B cell (primary cell): ENCODE measurements around the gene TTC23. TPM values are rescaled to one million over a fixed set of nuclear protein-coding genes. Genes with fewer than 3 reads are reported as not detected.

Experiments
- ATAC-seq: fragments of 200-7000 bp; cut with Tn5 transposase; one replicate; pipeline ENCODE4 v1.10.0; 2021; ENCODE audit warnings: low read depth, mild to moderate bottlenecking, moderate number of reproducible peaks, moderate library complexity
- CTCF ChIA-PET: fragments of 350-600 bp; sonication (Branson Sonifier 250); formaldehyde crosslinking; loops from one replicate; lab custom pipeline; 2021; ENCODE audit warnings: antibody characterized with exemption, inconsistent platforms; lab: Charles Lee
- POLR2A ChIA-PET: fragments of 350-600 bp; sonication (Branson Sonifier 250); formaldehyde crosslinking; loops from one replicate; lab custom pipeline; 2021; ENCODE audit warnings: antibody characterized with exemption; lab: Charles Lee
- DNase-seq: peaks from one replicate; pipeline ENCODE4 v3.0.0; 2013
- H2AFZ ChIP-seq: 2 replicates; pipeline ENCODE4 v1.6.1; 2012; ENCODE audit warnings: mild to moderate bottlenecking, low read depth, low read length; ENCODE audit not compliant: insufficient read depth, poor library complexity, severe bottlenecking
- H3K27ac ChIP-seq, 2 donors: 1 replicate in 1 of 2; 2 replicates in 1 of 2; pipeline ENCODE4 v1.5.1; 2012 to 2013; ENCODE audit warnings: low read length in 2 of 2, mild to moderate bottlenecking in 2 of 2, moderate library complexity in 1 of 2
- H3K27me3 ChIP-seq, 4 experiments: fragments of 200-600 bp in 1 of 4; sonication (generic) in 1 of 4; replicated peaks in 1 of 4; 1 replicate in 2 of 4; 2 replicates in 2 of 4; pipeline versions ENCODE4 v1.6.1 to v1.7.0; 2013 to 2016; ENCODE audit warnings: low read length in 3 of 4, mild to moderate bottlenecking in 2 of 4, mixed read lengths in 1 of 4, moderate library complexity in 1 of 4; ENCODE audit not compliant: insufficient read depth in 4 of 4, control insufficient read depth in 3 of 4; ENCODE audit errors: control extremely low read depth in 1 of 4
- H3K36me3 ChIP-seq, 2 experiments: replicated peaks in 1 of 2; 1 replicate in 1 of 2; 2 replicates in 1 of 2; pipeline versions ENCODE4 v1.6.1 to v1.7.1; 2013; ENCODE audit warnings: low read length in 1 of 2; ENCODE audit not compliant: insufficient read depth in 2 of 2, control insufficient read depth in 1 of 2; ENCODE audit errors: control extremely low read depth in 1 of 2, extremely low read depth in 1 of 2
- H3K4me1 ChIP-seq, 2 donors: fragments of 200-600 bp in 1 of 2; sonication (generic) in 1 of 2; 1 replicate in 1 of 2; 2 replicates in 1 of 2; pipeline versions ENCODE4 v1.5.1 to v1.6.1; 2013 to 2017; ENCODE audit warnings: low read length in 2 of 2; ENCODE audit not compliant: control insufficient read depth in 2 of 2, insufficient read depth in 2 of 2
- H3K4me2 ChIP-seq: replicated peaks from 2 replicates; pipeline ENCODE3; 2012; ENCODE audit warnings: mild to moderate bottlenecking, low read depth, low read length; ENCODE audit not compliant: poor library complexity, severe bottlenecking
- H3K4me3 ChIP-seq, 5 experiments: fragments of 200-600 bp in 1 of 5; sonication (generic) in 1 of 5; 1 replicate in 3 of 5; 2 replicates in 2 of 5; pipeline versions ENCODE4 v1.5.1 to v1.7.0; 2011 to 2016; ENCODE audit warnings: low read length in 4 of 5, mild to moderate bottlenecking in 4 of 5, low read depth in 2 of 5, control low read depth in 1 of 5, moderate library complexity in 1 of 5; ENCODE audit not compliant: insufficient read depth in 1 of 5; ENCODE audit errors: control extremely low read depth in 1 of 5, extremely low read depth in 1 of 5
- H3K79me2 ChIP-seq: fragments of 200-600 bp; sonication (generic); one replicate; pipeline ENCODE4 v1.6.0; 2016; ENCODE audit warnings: low read length; ENCODE audit not compliant: control insufficient read depth, insufficient read depth
- H3K9ac ChIP-seq: fragments of 200-600 bp; sonication (generic); 2 replicates; pipeline ENCODE4 v1.6.1; 2017; ENCODE audit warnings: mild to moderate bottlenecking, low read length, moderate library complexity
- H3K9me3 ChIP-seq, 3 donors: one replicate each; pipeline versions ENCODE4 v1.6.1 to v1.7.1; 2013; ENCODE audit warnings: low read length in 2 of 3; ENCODE audit not compliant: control insufficient read depth in 2 of 3, insufficient read depth in 1 of 3; ENCODE audit errors: control extremely low read depth in 1 of 3
- H4K20me1 ChIP-seq: 2 replicates; pipeline ENCODE4 v1.6.0; 2012; ENCODE audit warnings: mild to moderate bottlenecking, low read length; ENCODE audit not compliant: insufficient read depth, control insufficient read depth, poor library complexity, severe bottlenecking
- H3K27ac Mint-ChIP-seq: one replicate; pipeline ENCODE4 v1.8.0; 2021; ENCODE audit warnings: mixed read lengths
- H3K27me3 Mint-ChIP-seq: one replicate; pipeline ENCODE4 v1.8.0; 2021; ENCODE audit warnings: mixed read lengths
- H3K4me1 Mint-ChIP-seq: one replicate; pipeline ENCODE4 v1.8.0; 2021; ENCODE audit warnings: mixed read lengths
- H3K4me3 Mint-ChIP-seq: one replicate; pipeline ENCODE4 v1.8.0; 2021; ENCODE audit warnings: mixed read lengths
- H3K9me3 Mint-ChIP-seq: one replicate; pipeline ENCODE4 v1.8.0; 2022; ENCODE audit warnings: mixed read lengths; ENCODE audit not compliant: insufficient read depth
- CTCF ChIP-seq: fragments of 200-600 bp; IDR thresholded peaks from one replicate; pipeline ENCODE4 v1.8.0; 2022; ENCODE audit warnings: antibody characterized with exemption, mild to moderate bottlenecking
- EZH2 ChIP-seq: IDR thresholded peaks from 2 replicates; pipeline ENCODE4 v1.6.1; 2012; ENCODE audit warnings: borderline replicate concordance, low read depth, mild to moderate bottlenecking, moderate library complexity, low read length; ENCODE audit not compliant: insufficient read depth, poor library complexity, severe bottlenecking
- WGBS: methylation state at CpG from one replicate; pipeline ENCODE4 v1.1.5; 2013; ENCODE audit warnings: missing lambda C conversion rate; ENCODE audit not compliant: insufficient coverage; 5-methylcytosine and 5-hydroxymethylcytosine counted together
- intact Hi-C: fragments of 100-400 bp; cut with micrococcal nuclease; formaldehyde crosslinking; loops from one replicate; pipeline ENCODE4 v1.10.0; 2022
- polyA plus RNA-seq: library from polyadenylated mRNA; depleted of rRNA; stranded (reverse); fragments of >200 nt; gene quantifications from 2 replicates; pipeline ENCODE4 v1.2.3, GENCODE V29; 2012
- total RNA-seq, 2 donors: library from RNA; stranded (reverse); fragments of 120-200 nt in 1 of 2; gene quantifications; 1 replicate in 1 of 2; 2 replicates in 1 of 2; pipeline versions ENCODE4 v1.2.3 to v1.2.4, GENCODE V29; 2013 to 2022

Gene TTC23
- total and polyA plus RNA-seq, 2 donors (not counting 1 experiment from before 2014, with no cell fraction given), result 0.15 to 1.9 TPM

- ATAC-seq (no peak), DNase-seq (no peak)
- Histone ChIP-seq H3K79me2 (no peaks in the 10 kb centered on the region), H3K27ac (no peak overlapping the region), H3K27me3 (no peaks in the 10 kb centered on the region), H3K4me1 (no peaks in the 10 kb centered on the region), H2AFZ (no peak overlapping the region), H3K36me3 (no peaks in the 10 kb centered on the region), H3K9me3 (no peaks in the 10 kb centered on the region), H3K4me2 (no peak overlapping the region), H3K9ac (no peak overlapping the region), H4K20me1 (no peaks in the 10 kb centered on the region), H3K4me3 (no peak overlapping the region)
- Mint-ChIP-seq H3K27ac (no peak overlapping the region), H3K9me3 (no peaks in the 10 kb centered on the region), H3K4me1 (peaks cover 5% of the 10 kb centered on the region), H3K4me3 (no peak overlapping the region), H3K27me3 (peaks cover 4% of the 10 kb centered on the region)
- POLR2A ChIA-PET, result no interaction called here
- CTCF ChIA-PET, result no interaction called here
- intact Hi-C loops, result no loop called here
- TF ChIP-seq CTCF (no peak), EZH2 (no peak)
- WGBS, result 97% methylated on average over 24 of the region's 25 CpGs
Measured at GRCh38 chr15:99131441-99132023, 117.8 kb downstream of the TTC23 start.

GRCh38 chr15:99130765-99131440 lies 118.5 kb downstream of the TTC23 start:
- H3K9me3 Mint-ChIP-seq, result no peaks in the 10 kb centered on the region
- H3K27ac Mint-ChIP-seq, result no peak overlapping the region
- DNase-seq (no peak), ATAC-seq (no peak)
- POLR2A ChIA-PET, result no interaction called here
- peaks cover 5% of the 10 kb centered on the region for H3K4me1 Mint-ChIP-seq
- H3K4me1 ChIP-seq, result no peaks in the 10 kb centered on the region
- WGBS, result 93% methylated on average over 27 of the region's 30 CpGs
- peaks cover 4% of the 10 kb centered on the region for H3K27me3 Mint-ChIP-seq
- TF ChIP-seq CTCF, result no peak
- no peak for TF ChIP-seq EZH2
- H3K27ac ChIP-seq, result no peak overlapping the region
- H3K4me3 ChIP-seq, result no peak overlapping the region
- CTCF ChIA-PET, result no interaction called here
- no peaks in the 10 kb centered on the region for H3K27me3 ChIP-seq
- no peak overlapping the region for H3K9ac ChIP-seq
- no peak overlapping the region for H3K4me2 ChIP-seq
- no peak overlapping the region for H2AFZ ChIP-seq
- H3K4me3 Mint-ChIP-seq, result no peak overlapping the region
- intact Hi-C loops, result no loop called here
- no peaks in the 10 kb centered on the region for H3K36me3 ChIP-seq
- no peaks in the 10 kb centered on the region for H3K9me3 ChIP-seq
- no peaks in the 10 kb centered on the region for H3K79me2 ChIP-seq
- no peaks in the 10 kb centered on the region for H4K20me1 ChIP-seq
